HG02884 (cell line): ENCODE results near the gene ZNF273.

Experiments
- ATAC-seq: cut with Tn5 transposase; IDR thresholded peaks from one replicate; pipeline ENCODE4 v1.9.1; 2021; ENCODE audit warnings: mild to moderate bottlenecking, moderate library complexity; ENCODE audit not compliant: unreplicated experiment

The ZNF273 gene

DNA sequence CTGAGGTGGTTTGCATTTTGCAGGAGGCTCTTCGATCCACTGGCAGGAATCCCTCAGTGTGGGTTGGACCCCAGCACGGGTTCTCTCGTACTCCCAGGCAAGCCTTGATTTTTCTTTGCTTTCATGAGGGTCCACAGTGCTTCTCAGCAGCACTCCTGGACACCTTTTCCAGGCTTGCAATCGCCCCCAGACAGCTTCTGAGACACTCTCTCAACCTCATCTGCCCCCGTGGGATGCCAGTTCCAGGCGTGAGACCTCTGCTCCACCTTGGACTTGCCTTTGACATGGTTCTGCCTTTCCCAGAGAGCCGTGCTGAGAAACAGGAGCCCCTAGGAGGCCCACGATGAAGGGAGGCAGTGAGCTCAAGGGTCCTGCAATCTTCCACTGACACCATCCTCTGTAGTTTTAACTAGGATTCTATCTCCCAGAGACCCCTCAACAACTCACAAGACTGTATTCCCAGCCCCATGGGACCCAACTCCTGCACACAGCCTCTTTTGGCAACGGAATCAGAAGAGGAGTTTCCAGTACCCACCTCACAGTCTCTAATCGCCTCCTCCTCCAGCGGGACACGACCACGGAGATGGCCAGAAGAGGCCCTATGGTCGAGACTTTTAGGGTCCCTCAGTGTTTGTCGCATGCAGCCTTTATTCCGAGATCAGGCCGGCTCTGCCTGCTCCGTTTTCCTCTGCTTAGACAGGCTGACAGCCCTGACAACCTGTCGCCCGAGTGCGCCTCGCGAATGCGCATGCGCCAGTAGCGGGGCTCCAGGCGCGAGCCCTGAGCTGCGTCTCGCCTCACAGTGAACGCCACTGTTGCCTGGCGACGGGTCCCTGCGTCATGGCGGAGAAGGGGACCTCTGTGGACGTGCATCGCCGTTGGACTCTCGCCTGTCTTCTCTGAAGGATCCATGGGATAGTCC lies 26.0 kb upstream of the ZNF273 start:
- ATAC-seq, result no peak

GRCh38 chr7:64877714-64878610 lies 25.1 kb upstream of the ZNF273 start:
- ATAC-seq, result no peak

DNA sequence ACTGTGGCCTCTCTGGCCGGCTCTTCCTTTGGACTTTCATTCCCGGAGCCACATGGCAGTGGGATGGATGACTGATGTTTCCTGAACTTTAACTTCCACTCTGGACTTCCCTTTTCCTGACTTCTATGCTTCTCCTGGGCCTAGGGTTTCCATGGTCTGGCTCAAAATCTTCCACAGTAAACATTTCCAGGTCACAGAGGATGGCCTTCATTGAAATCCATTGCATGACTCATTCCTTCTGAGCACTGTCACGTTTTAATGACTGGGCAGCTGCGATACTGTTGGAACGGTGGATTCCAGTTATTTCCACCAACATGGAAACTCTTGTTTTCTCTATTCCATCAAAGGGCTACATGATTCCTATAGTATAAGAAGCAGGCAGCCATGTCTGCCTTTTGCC lies 24.4 kb upstream of the ZNF273 start:
- ATAC-seq, result no peak

DNA sequence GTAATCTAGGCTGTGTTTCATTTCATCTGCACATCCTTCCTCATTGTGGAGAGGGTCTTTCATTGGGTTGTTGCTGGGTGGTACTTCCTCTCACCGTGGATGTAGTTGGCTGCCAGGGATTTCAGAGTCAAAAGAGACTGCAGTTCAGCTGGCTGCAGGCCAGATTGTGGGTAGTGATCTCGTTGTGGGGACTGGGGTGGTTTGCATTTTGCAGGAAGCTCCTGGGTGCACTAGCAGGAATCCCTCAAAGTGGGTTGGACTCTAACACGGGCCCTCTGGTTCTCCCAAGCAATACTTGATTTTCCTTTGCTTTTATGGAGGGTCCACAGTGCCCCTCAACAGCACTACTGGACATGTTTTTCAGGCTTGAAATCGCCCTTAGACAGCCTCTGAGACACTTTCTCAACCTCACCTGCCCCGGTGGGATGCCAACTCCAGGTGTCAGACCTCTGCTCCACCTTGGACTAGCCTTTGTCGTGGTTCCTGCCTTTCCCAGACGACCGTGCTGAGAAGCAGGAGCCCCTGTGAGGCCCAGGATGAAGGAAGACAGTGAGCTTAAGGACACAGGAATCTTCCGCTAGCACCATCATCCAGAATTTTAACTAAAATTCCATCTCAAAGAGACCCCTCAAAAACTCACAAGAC lies 23.9 kb upstream of the ZNF273 start:
- ATAC-seq, result no peak

DNA sequence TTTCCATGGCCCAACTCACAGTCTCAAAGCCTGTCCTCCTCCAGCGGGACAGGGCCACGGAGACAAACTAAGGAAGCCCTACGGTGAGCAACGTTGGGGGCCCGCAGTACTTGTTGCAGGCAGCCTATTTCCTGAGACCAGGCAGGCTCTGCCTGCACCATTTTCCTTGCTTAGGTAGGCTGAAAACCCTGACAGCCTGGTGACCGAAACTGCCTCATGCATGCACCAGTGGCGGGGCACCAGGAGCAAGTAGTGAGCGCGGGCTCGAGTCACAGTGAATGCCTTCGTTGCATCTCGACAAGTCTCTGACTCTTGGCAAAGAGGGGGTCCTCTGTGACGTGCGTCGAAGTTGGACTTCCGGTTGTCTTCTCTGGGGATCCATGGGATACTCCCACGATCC lies 23.3 kb upstream of the ZNF273 start:
- ATAC-seq, result no peak

DNA sequence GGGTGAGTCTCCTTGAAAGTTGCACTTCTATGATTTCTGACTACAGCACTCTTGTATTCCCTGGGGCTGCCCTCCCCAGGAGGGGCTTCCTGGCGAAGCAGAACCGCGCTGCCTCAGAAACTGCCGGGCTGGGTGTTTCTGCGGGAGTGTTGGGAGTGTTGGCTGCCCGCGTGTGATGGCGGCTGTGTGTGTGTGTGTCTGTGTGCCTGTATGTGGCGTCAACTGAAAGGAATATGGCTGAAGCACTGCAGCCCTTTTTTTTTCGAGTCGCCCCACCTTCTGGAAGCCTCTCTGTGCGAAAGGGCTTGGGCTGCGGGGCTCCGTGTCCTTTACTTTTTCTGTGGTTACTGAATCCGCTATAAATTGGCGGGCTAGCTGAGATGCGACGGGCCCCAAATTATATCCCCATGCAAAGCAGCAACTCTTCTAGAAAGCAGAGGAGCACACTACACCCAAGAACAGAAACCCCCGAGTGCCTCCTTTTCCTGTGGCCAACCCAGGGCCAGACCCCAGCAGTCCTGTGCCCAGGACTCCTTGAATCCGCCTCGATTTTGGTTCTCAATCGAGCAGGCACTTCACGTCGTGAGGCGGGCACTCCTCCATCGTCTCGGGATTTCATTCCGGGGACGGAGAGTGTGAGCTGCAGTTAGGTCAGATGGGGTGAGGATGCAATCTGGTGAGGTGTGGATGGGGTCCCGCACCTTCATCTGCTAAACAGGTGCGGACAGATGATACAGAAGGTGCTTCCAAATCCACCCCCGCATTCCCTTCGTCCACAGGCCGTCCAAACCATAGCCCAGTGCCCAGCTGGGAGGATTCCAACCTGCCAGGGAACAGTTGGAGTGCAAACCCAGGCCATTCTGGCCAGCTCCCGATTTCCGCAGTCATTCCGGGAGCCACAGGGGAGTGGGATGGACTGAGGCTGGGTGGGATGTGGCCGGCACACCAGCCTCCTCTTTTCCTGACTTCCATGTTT lies 22.5 kb upstream of the ZNF273 start:
- no peak for ATAC-seq

DNA sequence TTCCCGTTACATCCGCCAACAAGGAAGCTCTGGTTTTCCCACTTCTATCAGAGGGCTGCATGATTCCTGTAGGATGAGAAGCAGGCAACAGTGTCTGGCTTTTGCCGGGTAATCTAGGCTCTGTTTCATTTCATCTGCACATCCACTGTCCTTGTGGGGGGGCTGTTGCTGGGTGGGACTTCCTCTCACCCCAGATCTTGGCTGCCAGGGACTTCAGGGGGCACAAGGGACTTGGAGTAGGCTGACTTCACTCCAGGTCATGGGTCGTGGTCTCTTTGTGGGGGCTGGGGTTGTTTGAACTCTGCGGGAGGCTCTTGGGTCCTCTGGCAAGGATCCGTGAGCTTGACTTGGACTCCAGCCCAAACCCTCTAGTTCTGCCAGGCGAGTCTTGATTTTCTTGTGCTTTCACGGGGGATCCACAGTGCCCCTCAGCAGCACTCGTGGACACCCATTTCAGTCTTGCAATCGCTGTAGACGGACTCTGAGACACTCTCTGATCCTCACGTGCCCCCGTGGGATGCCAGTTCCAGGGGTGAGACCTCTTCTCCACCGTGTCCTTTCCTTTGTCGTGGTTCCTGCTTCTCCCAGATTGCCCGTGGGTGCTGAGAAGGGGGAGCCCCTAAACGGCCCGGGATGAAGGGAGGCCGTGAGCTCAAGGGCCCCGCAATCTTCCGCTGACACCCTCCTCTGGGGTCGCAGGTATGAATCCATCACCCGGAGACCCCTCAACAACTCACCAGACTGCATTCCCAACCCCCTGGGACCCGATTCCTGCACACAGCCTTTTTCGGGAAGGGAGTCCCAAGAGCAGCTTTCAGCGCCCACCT lies 21.4 kb upstream of the ZNF273 start:
- ATAC-seq, result no peak

DNA sequence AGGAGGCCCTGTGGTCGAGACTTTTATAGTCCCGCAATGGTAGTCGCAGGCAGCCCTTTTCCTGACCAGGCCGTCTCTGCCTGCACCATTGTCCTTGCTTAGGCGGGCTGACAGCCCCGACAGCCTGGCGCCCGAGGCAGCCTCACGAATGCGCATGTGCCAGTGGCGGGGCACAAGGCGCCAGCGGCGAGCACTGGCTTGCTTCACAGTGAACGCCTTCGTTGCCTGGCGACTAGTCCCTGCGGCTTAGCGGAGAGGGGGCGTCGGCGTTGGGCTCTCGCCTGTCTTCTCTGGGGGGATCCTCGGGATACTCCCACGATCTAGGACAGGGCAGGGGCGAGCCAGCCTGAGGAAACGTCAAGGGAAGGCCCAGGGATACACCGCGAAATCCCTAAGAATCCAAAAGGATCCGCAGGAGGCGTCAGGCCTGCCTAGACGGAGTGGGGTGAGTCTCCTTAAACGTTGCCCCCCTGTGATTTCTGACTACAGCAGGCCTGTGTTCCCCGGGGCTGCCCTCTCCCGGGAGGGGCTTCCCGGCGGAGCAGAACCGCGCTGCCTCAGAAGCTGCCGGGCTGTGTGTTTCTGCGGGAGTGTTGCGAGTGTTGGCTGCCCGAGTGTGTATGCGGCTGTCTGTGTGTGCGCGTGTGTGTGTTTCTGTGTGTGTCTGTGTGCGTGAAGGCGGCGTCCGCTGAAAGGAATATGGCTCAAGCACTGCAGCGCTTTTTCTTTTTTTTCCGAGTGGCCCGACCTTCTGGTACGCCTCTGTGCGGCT lies 20.5 kb upstream of the ZNF273 start:
- no peak for ATAC-seq

DNA sequence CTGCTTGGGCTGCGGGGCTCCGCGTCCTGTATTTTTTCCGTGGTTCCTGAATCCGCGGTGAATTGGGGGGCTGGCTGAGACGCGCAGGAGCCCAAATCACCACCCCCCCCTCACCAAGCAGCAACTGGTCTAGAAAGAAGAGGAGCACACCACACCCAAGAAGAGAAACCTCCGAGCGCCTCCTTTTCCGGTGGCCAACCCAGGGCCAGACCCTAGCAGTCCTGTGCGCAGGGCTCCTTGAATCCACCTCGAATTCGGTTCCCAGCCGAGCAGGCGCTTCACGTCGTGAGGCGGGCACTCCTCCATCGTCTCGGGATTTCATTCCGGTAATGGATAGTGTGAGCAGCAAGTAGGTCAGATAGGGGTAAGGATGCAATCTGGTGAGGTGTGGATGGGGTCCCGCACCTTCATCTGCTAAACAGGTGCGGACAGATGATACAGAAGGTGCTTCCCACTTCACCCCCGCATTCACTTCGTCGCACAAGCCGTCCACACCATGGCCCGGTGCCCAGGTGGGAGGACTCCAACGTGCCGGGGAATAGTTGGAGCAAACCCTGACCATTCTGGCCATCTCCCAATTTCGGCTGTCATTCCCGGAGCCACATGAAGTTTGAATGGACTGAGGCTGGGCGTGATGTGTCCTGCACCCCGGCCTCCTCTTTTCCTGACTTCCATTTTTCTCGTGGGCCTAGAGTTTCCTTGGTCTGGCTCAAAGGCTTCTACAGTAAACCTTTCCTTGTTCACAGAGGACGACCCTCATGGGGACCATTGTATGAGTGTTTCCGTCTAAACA lies 19.8 kb upstream of the ZNF273 start:
- ATAC-seq, result no peak

GRCh38 chr7:64884085-64884912 lies 18.8 kb upstream of the ZNF273 start:
- no peak for ATAC-seq

DNA sequence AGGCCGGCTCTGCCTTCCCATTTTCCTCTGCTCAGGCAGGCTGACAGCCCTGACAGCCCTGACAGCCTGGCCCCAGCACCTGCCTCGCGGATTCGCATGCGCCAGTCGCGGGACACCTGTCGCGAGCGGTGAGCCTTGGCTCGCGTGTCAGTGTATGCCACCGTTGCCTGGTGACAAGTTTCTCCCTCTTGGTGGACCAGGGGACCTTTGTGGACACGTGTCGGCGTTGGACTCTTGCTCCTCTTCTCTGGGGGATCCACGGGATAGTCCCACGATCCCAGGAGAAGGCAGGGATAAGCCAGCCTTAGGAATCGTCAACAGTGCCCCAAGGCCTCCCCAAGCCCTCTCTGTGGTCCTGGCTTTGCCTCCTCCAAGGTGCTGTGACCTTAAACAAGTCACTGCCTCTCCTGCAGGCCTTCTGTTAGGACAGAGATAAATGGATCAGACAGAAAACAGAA lies 18.1 kb upstream of the ZNF273 start:
- no peak for ATAC-seq

DNA sequence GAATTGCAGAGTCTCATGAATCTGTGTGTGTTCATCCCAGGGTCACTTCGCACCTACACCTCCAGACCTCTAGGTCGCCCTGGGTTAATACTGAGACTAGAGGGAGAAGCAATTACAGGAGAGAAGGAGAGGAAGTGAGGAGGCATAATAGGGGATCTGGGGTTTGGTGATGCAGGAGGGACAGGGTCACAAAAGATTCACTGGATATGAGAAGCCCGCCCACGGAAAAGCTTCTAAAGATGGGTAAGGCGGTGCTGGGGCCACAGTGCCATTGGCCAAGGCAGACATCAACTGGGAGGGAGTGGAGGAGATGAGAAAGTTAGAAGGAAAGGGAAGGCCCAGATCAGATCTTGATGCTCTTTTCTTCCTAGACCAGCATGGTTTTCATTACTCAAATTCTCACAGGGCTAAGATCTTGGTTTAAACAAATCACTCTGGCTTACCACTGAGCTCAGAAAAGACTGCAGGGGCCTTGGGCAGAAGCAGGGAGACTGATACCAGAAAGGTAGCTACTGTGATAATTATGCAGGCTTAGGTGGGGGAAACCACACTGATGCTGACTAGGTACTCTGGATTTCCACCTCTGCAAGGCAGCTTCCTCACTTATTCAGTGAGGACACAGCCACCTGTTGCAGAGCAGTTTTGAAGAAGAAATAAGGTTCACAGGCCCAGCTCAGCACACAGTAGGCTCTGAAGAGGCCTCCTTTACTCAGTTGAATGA lies 17.4 kb upstream of the ZNF273 start:
- ATAC-seq, result no peak

GRCh38 chr7:64886956-64887545 lies 16.0 kb upstream of the ZNF273 start:
- ATAC-seq, result no peak

GRCh38 chr7:64887756-64888508 lies 15.1 kb upstream of the ZNF273 start:
- ATAC-seq, result no peak

- no peak for ATAC-seq
Measured at GRCh38 chr7:64888561-64888900, 14.5 kb upstream of the ZNF273 start.
